HepG2 (cell line): ENCODE data around the gene LGR6. TPM values are rescaled to one million over a fixed set of nuclear protein-coding genes. Genes with fewer than 3 reads are reported as not detected.

Experiments used
- ATAC-seq: fragments of 200-7000 bp; cut with Tn5 transposase; 3 replicates; pipeline ENCODE4 v1.9.1; 2020; ENCODE audit warnings: mild to moderate bottlenecking, moderate library complexity
- BruUV-seq: library from RNA; stranded (reverse); fragments of 400-500 nt; replicated peaks from 2 replicates; lab custom pipeline; 2021; lab: Mats Ljungman, UMichigan
- CTCF ChIA-PET: fragments of 300-600 bp; formaldehyde crosslinking; extraction: SDS; loops from one replicate; lab custom pipeline; 2021; ENCODE audit warnings: low total read pairs, inconsistent platforms, low intra/inter-chr PET ratio; lab: Yijun Ruan, JAX
- POLR2A ChIA-PET: fragments of 350-600 bp; sonication (Branson Sonifier 250); formaldehyde crosslinking; loops from one replicate; lab custom pipeline; 2020; ENCODE audit warnings: antibody characterized with exemption, inconsistent platforms; lab: Yijun Ruan, JAX
- DNase-seq: peaks from one replicate; pipeline ENCODE4 v3.0.0-alpha.2; 2015; ENCODE audit warnings: low spot score
- FAIRE-seq: peaks from 3 replicates; lab custom pipeline; 2011; peaks lifted over from hg19 to GRCh38; lab: Jason Lieb, UNC
- H2AFZ ChIP-seq: one replicate; pipeline ENCODE4 v1.6.1; 2011; ENCODE audit warnings: low read length, inconsistent platforms
- H3K27ac ChIP-seq: fragments of 300-600 bp; 3 replicates; pipeline ENCODE4 v1.8.0; 2011; ENCODE audit warnings: mixed run types, mild to moderate bottlenecking, mixed read lengths, low read length, inconsistent platforms; ENCODE audit not compliant: insufficient read depth; ENCODE audit errors: extremely low read length
- H3K27me3 ChIP-seq, 2 experiments: fragments of 200-600 bp in 1 of 2; 2 replicates in 1 of 2; 3 replicates in 1 of 2; pipeline versions ENCODE4 v1.6.0 to v1.8.0; 2011; ENCODE audit warnings: low read length in 2 of 2, mild to moderate bottlenecking in 2 of 2, moderate library complexity in 2 of 2, inconsistent platforms in 1 of 2; ENCODE audit not compliant: insufficient read depth in 2 of 2, control insufficient read depth in 1 of 2
- H3K36me3 ChIP-seq, 2 experiments: fragments of 200-600 bp in 1 of 2; replicated peaks in 1 of 2; 2 replicates in 1 of 2; 3 replicates in 1 of 2; pipeline versions ENCODE4 v1.5.1 to v1.8.0; 2011; ENCODE audit warnings: low read length in 2 of 2, inconsistent platforms in 1 of 2; ENCODE audit not compliant: insufficient read depth in 2 of 2, control insufficient read depth in 1 of 2
- H3K4me1 ChIP-seq: 2 replicates; pipeline ENCODE4 v1.5.1; 2012; ENCODE audit warnings: low read length, inconsistent platforms; ENCODE audit not compliant: insufficient read depth
- H3K4me2 ChIP-seq: 2 replicates; pipeline ENCODE4 v1.6.0; 2011; ENCODE audit warnings: low read depth, low read length, inconsistent platforms
- H3K4me3 ChIP-seq, 3 experiments: fragments of 200-600 bp in 1 of 3; sonication (generic), shearing (Covaris generic) in 1 of 3; replicated peaks in 1 of 3; 2 replicates each; pipeline ENCODE4 v1.5.1; 2011 to 2016; ENCODE audit warnings: low read length in 3 of 3, inconsistent platforms in 2 of 3, low read depth in 2 of 3, mild to moderate bottlenecking in 2 of 3, control low read depth in 1 of 3, mixed read lengths in 1 of 3; ENCODE audit not compliant: insufficient read depth in 1 of 3
- H3K79me2 ChIP-seq: one replicate; pipeline ENCODE4 v1.6.1; 2011; ENCODE audit warnings: low read length, inconsistent platforms; ENCODE audit not compliant: insufficient read depth
- H3K9ac ChIP-seq: 2 replicates; pipeline ENCODE4 v1.6.0; 2011; ENCODE audit warnings: mild to moderate bottlenecking, low read depth, low read length, inconsistent platforms; ENCODE audit not compliant: insufficient read depth
- H3K9me3 ChIP-seq: 2 replicates; pipeline ENCODE4 v1.5.1; 2012; ENCODE audit warnings: mild to moderate bottlenecking, low read length
- H4K20me1 ChIP-seq: 2 replicates; pipeline ENCODE4 v1.6.0; 2011; ENCODE audit warnings: inconsistent platforms, mild to moderate bottlenecking, low read length, moderate library complexity; ENCODE audit not compliant: insufficient read depth
- BCL6 ChIP-seq: IDR thresholded peaks from 2 replicates; pipeline ENCODE4 v1.6.1; 2016; ENCODE audit warnings: missing genetic modification reagents, missing compliant biosample characterization
- HNRNPH1 ChIP-seq: fragments of 200-400 bp; formaldehyde crosslinking; optimal IDR thresholded peaks from 2 replicates; pipeline ENCODE3; 2017; ENCODE audit warnings: mild to moderate bottlenecking, low read depth, low read length
- MTF2 ChIP-seq: sonication (generic); formaldehyde crosslinking; IDR thresholded peaks from 2 replicates; pipeline ENCODE4 v1.5.0; 2020; ENCODE audit warnings: missing genetic modification reagents, borderline replicate concordance
- POLR2AphosphoS2 ChIP-seq: IDR thresholded peaks from 2 replicates; pipeline ENCODE4 v1.6.1; 2011; ENCODE audit warnings: low read depth, low read length, improper control_type of control experiment
- TP53 ChIP-seq: sonication (generic); formaldehyde crosslinking; conservative IDR thresholded peaks from 2 replicates; pipeline ENCODE4 v1.4.0; 2020; ENCODE audit warnings: missing genetic modification reagents
- ZNF274 ChIP-seq: sonication (generic); formaldehyde crosslinking; IDR thresholded peaks from 2 replicates; pipeline ENCODE4 v1.5.1; 2020; ENCODE audit warnings: mild to moderate bottlenecking, missing genetic modification reagents
- ZNF337 ChIP-seq: sonication (generic); formaldehyde crosslinking; IDR thresholded peaks from 2 replicates; pipeline ENCODE4 v1.5.1; 2020; ENCODE audit warnings: missing genetic modification reagents, low read depth, mild to moderate bottlenecking, borderline replicate concordance
- ZNF367 ChIP-seq: sonication (generic); formaldehyde crosslinking; IDR thresholded peaks from 2 replicates; pipeline ENCODE4 v1.4.0; 2020; ENCODE audit warnings: missing genetic modification reagents, borderline replicate concordance
- ZNF788 ChIP-seq: sonication (generic); formaldehyde crosslinking; IDR thresholded peaks from 2 replicates; pipeline ENCODE4 v1.5.0; 2020; ENCODE audit warnings: mild to moderate bottlenecking, missing genetic modification reagents, borderline replicate concordance
- WGBS: methylation state at CpG from one replicate; pipeline ENCODE4 v1.1.6; 2017; ENCODE audit warnings: low lambda C conversion rate; 5-methylcytosine and 5-hydroxymethylcytosine counted together
- in situ Hi-C: cut with HindIII; loops from 2 replicates; pipeline ENCODE4 v1.10.0; 2017; ENCODE audit warnings: low pct_unique_long_range_greater_than_20kb; ENCODE audit not compliant: extremely low pct_ligation_motif_present
- intact Hi-C: fragments of 100-400 bp; cut with micrococcal nuclease; formaldehyde crosslinking; loops from one replicate; pipeline ENCODE4 v1.10.0; 2022; ENCODE audit not compliant: unreplicated experiment
- polyA plus RNA-seq, 8 experiments: library from polyadenylated mRNA; depleted of rRNA in 3 of 8; stranded (reverse) in 7 of 8; unstranded in 1 of 8; fragments of >200 nt; fragmentation: Illumina TruSeq in 4 of 8; extraction: Trizol in 4 of 8; gene quantifications; 2 replicates each; pipeline versions ENCODE4 v1.2.1 to v1.2.3, GENCODE V29; 2011 to 2016; ENCODE audit warnings: low read depth in 4 of 8, missing spikeins in 1 of 8, mixed read lengths in 1 of 8; ENCODE audit not compliant: insufficient read depth in 1 of 8
- total RNA-seq, 5 experiments: library from RNA; depleted of rRNA; stranded (reverse); fragments of >200 nt; fragmentation: Illumina TruSeq; extraction: Trizol; gene quantifications; 2 replicates each; pipeline ENCODE4 v1.2.3, GENCODE V29; 2016; ENCODE audit warnings: low read depth in 1 of 5
- TF ChIP-seq, protein P1 (sequence below): fragments of 450-650 bp; IDR thresholded peaks from 2 replicates; pipeline ENCODE4 v1.6.1; 2016

LGR6 gene
- total and polyA plus RNA-seq, 2 of the 13 experiments (the other 11 are each of a cell fraction or from before 2014, with no cell fraction given) = 0.07 TPM; not detected in 1

- Histone ChIP-seq H3K4me3 (no peak overlapping the region), H3K4me2 (no peak overlapping the region), H2AFZ (no peak overlapping the region), H3K36me3 (no peaks in the 10 kb centered on the region), H3K79me2 (no peaks in the 10 kb centered on the region), H3K9ac (no peak overlapping the region), H3K27me3 (peaks cover 11 to 69% of the 10 kb centered on the region in 2 experiments), H3K9me3 (no peaks in the 10 kb centered on the region), H4K20me1 (no peaks in the 10 kb centered on the region), H3K27ac (no peak overlapping the region), H3K4me1 (peaks cover 25% of the 10 kb centered on the region)
- ChIA-PET CTCF (no interaction called here), POLR2A (no interaction called here)
- intact Hi-C loops (no loop called here), in situ Hi-C loops (no loop called here)
- DNase-seq (no peak), ATAC-seq (peak; percentile 16; the same call in 2 of the 3 replicates), FAIRE-seq (no peak)
- no TSS peak for BruUV-seq
- TF ChIP-seq ZNF367 (CRISPR knock-in tag) (no peak), ZNF274 (CRISPR knock-in tag) (no peak), POLR2AphosphoS2 (no peak)
- TF ChIP-seq, protein P1, sequence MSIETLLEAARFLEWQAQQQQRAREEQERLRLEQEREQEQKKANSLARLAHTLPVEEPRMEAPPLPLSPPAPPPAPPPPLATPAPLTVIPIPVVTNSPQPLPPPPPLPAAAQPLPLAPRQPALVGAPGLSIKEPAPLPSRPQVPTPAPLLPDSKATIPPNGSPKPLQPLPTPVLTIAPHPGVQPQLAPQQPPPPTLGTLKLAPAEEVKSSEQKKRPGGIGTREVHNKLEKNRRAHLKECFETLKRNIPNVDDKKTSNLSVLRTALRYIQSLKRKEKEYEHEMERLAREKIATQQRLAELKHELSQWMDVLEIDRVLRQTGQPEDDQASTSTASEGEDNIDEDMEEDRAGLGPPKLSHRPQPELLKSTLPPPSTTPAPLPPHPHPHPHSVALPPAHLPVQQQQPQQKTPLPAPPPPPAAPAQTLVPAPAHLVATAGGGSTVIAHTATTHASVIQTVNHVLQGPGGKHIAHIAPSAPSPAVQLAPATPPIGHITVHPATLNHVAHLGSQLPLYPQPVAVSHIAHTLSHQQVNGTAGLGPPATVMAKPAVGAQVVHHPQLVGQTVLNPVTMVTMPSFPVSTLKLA = peak; percentile 38; the same call in 1 of the 2 replicates
- 6% methylated on average over 3 of the region's 11 CpGs for WGBS
These were observed 29.1 kb upstream of the LGR6 start for GRCh38 chr1:202164271-202165037.

DNA sequence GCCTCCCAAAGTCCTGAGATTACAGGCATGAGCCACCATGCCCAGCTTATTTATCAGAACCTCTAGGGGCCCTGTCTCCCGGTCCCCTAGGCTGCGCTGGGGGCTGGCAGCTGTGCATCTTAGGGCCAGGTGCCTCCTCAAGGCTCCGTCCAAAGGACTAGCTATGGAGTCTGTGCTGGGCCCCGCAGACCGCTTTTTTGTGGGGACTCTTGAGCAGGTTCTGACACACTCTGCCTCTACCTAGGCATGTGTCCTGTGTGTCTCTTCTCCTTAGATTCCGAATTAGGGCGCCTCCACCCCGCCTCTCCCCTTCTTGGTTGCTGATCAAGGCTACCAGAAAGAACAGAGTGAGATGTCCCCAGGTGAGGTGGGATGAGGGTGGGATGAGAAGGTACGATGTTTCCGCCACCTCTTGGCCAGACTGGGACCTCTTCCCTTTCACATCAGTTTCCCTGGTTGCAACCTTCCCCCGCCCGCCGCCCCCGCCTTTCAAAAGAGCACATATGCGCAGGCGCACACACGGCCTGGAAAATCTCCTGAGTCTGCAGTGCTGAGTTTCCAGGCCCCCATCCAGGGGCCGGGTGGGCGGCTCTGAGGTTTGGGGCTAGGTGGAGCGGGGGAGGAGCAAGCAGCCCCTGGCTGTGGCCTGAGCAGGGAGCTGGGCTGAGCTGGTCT is 28.2 kb upstream of the LGR6 start:
- H3K27me3 ChIP-seq = peaks cover 9 to 65% of the 10 kb centered on the region in 2 experiments
- intact Hi-C loops (no loop called here), in situ Hi-C loops (no loop called here)
- H2AFZ ChIP-seq = no peak overlapping the region
- BruUV-seq = no TSS peak
- ChIA-PET CTCF (no interaction called here), POLR2A (no interaction called here)
- ATAC-seq (no peak), DNase-seq (no peak), FAIRE-seq (no peak)
- no peak overlapping the region for H3K4me2 ChIP-seq
- H3K4me3 ChIP-seq = no peak overlapping the region
- no peak overlapping the region for H3K27ac ChIP-seq
- H3K79me2 ChIP-seq = no peaks in the 10 kb centered on the region
- WGBS = 63% methylated on average over 10 of the region's 20 CpGs
- no peaks in the 10 kb centered on the region for H3K9me3 ChIP-seq
- no peaks in the 10 kb centered on the region for H3K36me3 ChIP-seq
- H3K4me1 ChIP-seq = peaks cover 25% of the 10 kb centered on the region
- H3K9ac ChIP-seq = no peak overlapping the region
- H4K20me1 ChIP-seq = no peaks in the 10 kb centered on the region
- no peak for TF ChIP-seq TP53 (CRISPR knock-in tag)
- TF ChIP-seq ZNF788 (CRISPR knock-in tag) = no peak
- no peak for TF ChIP-seq MTF2 (CRISPR knock-in tag)
- TF ChIP-seq ZNF337 (CRISPR knock-in tag) = no peak
- no peak for TF ChIP-seq BCL6 (CRISPR knock-in tag)
- TF ChIP-seq HNRNPH1 = no peak
